Right lung (tissue), 5 donors: ENCODE data around the gene BCAN. TPM values are rescaled to one million over a fixed set of nuclear protein-coding genes. Genes with fewer than 3 reads are reported as not detected.
"Not testable (repeated sequence)": the region's sequence is repeated elsewhere in the genome, so short reads cannot be mapped to it uniquely, and the experiment has no call there.

ENCODE experiments used
- DNase-seq, 2 donors: peaks; one replicate each; pipeline ENCODE4 v3.0.0-alpha.2; 2013
- polyA plus RNA-seq, 5 donors: library from polyadenylated mRNA; unstranded; fragments of 120-200 nt; gene quantifications; one replicate each; pipeline versions ENCODE4 v1.2.1 to v1.2.3, GENCODE V29; 2013; ENCODE audit warnings: inconsistent platforms in 1 of 5, low replicate concordance in 1 of 5; ENCODE audit not compliant: insufficient read length in 5 of 5, insufficient read depth in 1 of 5

Gene BCAN
- polyA plus RNA-seq, 5 donors = 0.40 to 1.0 (median 0.46) TPM

GRCh38 chr1:156615946-156616345, 26.0 kb upstream of the BCAN start:
- DNase-seq = no peak

DNA sequence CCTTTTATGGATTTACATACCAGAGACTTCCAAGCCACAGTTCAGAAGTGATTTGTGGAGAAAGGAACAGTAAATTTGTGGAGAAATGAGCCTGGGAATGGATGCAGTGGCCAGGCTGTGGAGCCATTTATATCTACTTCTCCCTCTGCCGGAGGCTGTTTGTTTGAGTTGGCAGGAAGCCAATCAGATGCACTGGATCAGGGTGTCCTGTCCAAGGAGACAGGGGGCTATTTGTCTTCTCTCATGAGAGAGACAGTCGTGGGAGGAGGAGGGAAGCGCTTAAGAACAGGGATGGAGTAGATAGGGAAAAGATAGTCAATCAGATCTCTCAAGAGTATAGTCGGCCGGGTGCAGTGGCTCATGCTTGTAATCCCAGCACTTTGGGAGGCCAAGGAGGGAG, 25.5 kb upstream of the BCAN start:
- DNase-seq = no peak

DNA sequence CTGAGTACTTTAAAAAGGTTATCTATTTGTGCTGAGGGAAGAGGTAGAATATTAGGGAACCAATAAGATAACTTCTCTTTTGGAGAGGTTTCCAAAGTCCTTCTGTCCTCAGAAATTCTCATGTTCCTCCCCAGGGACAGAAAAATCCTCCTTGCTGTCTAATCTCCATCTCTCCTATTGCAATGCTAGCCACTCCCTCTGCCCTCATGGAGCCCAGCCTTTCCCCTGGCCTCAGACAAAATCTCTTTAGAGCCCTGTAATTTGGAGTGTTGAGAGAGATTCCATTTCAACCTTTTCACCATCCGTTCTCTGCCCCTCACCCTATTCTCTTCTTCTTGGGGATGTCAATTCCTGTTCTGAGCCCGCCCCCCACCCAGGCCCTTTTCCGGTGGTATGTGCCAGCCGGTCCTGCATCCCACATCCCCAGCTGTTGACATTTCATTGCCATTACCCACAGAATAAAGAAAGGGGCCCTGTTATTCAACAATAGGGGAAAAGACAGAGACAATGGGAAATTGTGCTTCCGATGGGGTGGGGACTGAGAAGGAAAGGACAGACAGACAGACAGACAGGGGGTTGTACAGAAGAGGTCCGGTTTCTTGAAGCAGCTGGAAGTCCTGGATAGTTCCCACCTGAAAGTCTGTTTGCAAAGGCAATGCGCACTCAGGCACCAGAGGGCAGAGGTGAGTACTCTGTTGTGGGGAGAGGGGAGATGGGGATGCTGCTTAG, 22.9 kb upstream of the BCAN start, which contains the start of gene HAPLN2:
HAPLN2 (plus strand) TSS at position 563 of the 729 bp plus-strand sequence. CDS start 4,076 bp downstream, outside the sequence.
- no peak for DNase-seq

DNA sequence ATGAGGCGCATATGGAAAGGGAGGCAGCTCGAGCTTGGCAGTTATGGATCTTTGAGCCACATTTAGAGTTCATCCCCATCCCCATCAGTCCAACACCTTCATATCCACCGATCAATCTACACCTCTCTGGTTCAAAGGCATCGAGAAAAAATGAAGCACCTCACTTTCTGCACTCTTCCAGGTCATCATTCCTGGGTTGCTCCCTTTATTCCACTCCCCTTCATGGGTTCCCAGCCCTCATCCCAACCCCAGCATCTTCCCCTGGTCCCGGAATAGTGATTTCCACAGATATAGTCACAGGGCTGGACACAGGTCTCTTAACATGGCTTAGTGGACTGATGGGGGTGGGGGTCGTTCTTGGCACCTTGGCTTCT, 22.3 kb upstream of the BCAN start:
- DNase-seq = no peak

GRCh38 chr1:156622581-156623297, 19.2 kb upstream of the BCAN start:
- DNase-seq = no peak

GRCh38 chr1:156623946-156624813, 17.7 kb upstream of the BCAN start:
- DNase-seq = no peak

DNA sequence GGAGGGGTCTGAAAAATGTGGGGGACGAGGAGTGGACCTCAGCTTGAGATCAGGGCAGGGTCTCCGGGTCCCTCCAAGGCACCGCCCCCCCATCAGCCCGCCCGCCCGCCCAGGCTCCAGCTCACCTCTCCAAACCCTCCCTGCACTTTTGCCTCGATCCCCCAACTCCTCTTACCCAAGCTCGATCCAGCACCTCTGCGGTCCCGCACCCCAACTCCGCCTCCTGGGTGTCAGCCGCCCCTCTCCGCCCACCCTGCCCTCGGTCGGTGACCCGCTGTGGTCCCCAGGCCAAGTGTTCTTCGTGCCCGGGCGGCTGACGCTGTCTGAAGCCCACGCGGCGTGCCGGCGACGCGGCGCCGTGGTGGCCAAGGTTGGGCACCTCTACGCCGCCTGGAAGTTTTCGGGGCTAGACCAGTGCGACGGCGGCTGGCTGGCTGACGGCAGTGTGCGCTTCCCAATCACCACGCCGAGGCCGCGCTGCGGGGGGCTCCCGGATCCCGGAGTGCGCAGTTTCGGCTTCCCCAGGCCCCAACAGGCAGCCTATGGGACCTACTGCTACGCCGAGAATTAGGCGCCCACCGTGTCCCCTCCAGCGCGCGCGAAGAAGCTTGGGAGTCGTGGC, 17.0 kb upstream of the BCAN start:
- no peak for DNase-seq

DNA sequence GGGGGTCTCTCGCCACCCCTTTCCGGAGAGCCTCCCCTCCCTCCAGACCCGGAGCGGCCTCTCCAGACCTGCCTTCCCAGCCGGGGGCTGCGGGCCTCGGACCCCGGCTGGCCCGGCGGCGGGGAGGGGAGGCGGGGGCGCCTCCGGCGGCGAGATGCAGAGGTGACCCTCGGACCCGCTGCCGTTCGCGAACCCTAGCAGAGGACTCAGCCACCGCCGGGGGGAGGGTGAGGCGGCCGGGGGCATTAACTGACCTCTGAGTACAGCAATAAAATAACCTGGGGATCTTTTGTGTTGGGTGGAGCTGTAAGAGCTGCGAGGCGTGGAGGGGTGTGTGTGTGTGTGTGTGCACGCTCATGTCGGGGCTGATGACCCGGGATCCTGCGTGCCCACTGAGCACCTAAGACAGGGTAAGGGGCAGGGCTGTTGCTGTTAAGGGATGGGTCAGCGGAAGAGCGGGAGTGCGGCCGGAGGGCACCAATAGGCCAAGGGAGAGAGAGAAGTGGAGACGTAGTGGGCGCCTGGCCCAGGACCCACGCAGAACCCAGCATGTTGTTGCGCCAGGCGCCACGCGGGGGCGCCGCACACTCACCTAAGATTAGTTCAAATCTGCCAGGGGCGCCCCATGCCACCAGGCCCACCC, 16.4 kb upstream of the BCAN start:
- DNase-seq = no peak

- DNase-seq = no peak
These were observed 15.9 kb upstream of the BCAN start for GRCh38 chr1:156626079-156626438.

GRCh38 chr1:156627313-156627880, 14.5 kb upstream of the BCAN start:
- DNase-seq = no peak

GRCh38 chr1:156629823-156630449, 12.0 kb upstream of the BCAN start:
- DNase-seq = no peak

GRCh38 chr1:156631152-156631551, 10.8 kb upstream of the BCAN start:
- DNase-seq = not testable (repeated sequence)

- no peak for DNase-seq
These were observed 9.6 kb upstream of the BCAN start for GRCh38 chr1:156632355-156632754.

GRCh38 chr1:156638189-156638985, 3.5 kb upstream of the BCAN start:
- DNase-seq = no peak

DNA sequence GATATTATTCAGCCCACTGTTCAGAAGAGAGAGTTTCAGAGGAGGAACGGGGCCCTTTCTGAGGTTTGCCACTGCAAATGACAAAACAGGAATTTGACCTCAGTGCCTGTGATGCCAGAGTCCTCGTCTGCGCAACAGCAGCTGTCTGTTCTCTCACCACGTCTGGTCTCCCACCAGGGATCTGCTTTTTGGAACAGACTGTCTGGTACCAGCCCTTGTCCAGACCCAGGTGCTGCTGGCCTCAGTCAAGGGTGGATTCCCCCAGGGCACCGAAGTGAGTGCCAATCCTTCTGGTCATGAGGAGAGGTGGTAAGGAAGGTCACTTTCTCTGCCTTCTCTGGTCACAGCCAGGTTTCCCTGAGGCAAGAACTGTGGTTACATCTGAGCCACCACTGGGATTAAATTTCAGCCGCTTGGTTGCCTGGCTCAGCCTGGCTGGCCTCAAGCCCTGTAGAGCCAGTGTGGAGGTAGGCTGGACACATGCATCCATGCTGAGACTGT, 2.3 kb upstream of the BCAN start:
- no peak for DNase-seq

DNA sequence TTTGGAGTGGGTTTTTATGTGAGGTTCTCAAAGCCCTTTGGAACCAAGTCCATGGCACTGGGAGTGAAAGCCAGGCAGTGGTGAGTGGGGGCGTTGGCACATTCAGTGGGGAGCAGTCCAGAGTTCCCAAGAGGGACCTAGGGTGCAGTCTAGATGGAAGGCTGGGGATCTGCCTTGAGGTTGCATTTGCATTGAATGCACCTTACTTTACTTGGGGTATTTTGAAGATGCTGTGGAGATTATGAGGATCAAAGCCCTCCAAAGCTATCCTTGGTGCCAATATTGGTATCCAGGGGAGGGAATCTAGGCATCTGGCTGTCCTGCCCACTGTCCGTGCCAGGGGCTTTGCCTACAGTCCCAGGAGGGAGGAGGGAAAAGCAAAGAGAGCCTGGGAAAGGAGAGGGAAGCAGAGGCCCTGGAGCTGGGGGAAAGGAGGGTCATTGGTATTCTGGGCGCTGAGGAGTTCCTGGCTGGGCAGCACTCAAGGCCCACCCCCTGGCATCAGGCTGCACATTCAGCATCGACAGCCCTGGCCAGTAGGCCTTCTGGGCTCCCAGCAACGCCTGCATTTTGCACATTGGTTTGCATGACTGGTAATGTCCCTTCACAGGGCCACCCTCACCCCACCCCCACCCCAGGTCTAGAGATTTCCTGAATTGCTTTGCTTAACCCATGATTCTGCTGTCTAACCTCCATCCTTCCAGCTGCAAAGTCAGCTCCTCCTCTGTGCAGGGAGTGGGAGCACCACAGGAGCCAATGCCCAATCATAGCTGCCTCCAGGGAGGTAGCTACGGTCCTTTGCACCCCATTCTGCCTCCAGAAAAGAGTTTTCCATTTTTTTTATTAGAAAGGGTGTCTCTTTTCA, 843 bp upstream of the BCAN start:
- DNase-seq = no peak

GRCh38 chr1:156642265-156643048, 540 bp downstream of the BCAN start:
- DNase-seq = no peak
